Measurements from ENCODE around the gene HIRA. TPM values are rescaled to one million over a fixed set of nuclear protein-coding genes. Genes with fewer than 3 reads are reported as not detected.

The HIRA gene, protein sequence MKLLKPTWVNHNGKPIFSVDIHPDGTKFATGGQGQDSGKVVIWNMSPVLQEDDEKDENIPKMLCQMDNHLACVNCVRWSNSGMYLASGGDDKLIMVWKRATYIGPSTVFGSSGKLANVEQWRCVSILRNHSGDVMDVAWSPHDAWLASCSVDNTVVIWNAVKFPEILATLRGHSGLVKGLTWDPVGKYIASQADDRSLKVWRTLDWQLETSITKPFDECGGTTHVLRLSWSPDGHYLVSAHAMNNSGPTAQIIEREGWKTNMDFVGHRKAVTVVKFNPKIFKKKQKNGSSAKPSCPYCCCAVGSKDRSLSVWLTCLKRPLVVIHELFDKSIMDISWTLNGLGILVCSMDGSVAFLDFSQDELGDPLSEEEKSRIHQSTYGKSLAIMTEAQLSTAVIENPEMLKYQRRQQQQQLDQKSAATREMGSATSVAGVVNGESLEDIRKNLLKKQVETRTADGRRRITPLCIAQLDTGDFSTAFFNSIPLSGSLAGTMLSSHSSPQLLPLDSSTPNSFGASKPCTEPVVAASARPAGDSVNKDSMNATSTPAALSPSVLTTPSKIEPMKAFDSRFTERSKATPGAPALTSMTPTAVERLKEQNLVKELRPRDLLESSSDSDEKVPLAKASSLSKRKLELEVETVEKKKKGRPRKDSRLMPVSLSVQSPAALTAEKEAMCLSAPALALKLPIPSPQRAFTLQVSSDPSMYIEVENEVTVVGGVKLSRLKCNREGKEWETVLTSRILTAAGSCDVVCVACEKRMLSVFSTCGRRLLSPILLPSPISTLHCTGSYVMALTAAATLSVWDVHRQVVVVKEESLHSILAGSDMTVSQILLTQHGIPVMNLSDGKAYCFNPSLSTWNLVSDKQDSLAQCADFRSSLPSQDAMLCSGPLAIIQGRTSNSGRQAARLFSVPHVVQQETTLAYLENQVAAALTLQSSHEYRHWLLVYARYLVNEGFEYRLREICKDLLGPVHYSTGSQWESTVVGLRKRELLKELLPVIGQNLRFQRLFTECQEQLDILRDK
- total RNA-seq (2022; extraction: Qiagen RNA extraction), result 20.1 to 25.9 TPM (median 24.8 TPM) in 5 replicates

DNA sequence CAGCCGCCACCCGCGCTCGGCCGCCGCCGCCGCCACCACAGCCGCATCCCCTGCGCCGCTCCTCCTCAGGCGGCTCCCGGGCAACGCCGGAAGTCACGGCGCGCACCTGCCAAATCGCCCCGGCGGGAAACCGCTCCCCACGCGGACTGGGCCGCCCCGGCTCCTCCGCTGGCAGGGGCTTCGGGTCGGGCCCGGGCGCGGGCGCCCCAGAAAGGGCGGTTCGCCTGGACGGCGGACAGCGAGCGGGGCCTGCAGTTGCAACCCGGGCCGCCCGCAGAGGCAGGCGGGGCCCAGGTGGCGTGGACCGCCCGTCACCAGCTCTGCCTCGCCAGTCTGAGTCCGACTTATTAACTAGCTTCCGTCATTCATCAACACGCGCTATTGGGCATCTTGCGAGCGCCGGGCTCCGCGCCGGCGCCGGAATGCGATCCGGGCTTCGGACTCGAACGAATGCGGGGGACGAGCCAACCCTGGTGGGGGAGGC, at the start of gene HIRA:
TSS of gene HIRA (minus strand) at position 85 of the 484 bp plus-strand sequence. CDS start 257 bp downstream, outside the sequence.

DNA sequence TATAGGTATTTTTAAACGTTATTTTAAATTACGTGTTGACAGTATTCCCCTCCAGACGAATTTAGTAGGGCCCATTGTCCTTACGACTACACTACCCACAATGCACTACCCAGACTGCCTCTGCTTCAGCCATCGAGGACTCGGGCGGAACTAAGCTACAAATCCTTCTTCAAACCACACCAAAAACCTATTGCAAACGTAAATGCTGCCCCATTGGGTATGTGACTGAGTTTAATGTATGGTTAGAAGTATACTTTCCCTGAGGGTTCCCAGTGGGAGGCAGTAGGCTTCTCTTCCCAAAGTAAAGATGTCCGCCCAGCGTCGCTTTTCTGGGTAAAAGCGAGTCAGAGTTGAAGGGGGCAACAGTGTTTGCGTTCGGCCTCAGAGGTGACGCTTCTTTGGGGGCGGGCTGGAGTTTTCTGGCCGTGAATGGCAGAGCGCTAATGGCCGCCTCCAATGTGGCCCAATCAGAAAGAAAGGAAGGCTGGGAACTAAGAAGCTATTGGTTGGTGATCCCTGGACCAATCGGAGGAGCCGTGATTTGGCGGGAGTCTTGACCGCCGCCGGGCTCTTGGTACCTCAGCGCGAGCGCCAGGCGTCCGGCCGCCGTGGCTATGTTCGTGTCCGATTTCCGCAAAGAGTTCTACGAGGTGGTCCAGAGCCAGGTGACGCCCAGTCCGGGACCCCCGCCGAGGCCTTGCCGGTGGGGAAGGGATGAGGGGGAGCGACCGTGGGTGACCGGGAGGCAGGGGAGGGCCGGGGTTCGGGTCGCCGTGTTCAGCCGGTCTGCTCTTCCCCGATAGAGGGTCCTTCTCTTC, 48.0 kb upstream of the HIRA start, which contains the start of gene CDC45:
TSS of gene CDC45 (plus strand) at position 566 of the 818 bp plus-strand sequence. CDS start at position 615, 49 bp downstream.

DNA sequence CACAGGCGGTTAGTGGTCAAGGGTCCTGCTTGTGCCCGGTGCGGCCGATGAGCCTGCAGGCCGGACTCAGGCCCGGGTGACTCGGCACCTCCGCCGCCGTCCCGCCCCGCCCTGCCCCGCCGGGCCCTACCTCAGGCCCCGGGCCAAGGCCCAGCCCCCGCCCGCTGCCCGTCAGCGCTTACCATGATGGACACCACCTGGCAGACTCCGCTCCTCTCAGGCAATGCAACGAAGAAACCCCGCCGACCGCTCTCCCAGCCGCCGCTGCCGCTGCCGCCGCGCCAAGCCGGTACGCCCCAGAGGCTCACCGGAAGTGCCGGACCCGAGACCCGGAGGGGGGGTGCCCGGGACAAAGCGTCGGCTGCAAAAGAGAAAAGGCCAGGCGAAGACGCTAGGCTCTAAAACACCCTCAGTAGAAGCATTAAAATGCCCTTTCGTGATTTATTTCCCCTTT, 47.4 kb upstream of the HIRA start, which contains the start of gene UFD1:
TSS of gene UFD1 (minus strand) at position 293 of the 454 bp plus-strand sequence. CDS start at position 185, 108 bp downstream.

DNA sequence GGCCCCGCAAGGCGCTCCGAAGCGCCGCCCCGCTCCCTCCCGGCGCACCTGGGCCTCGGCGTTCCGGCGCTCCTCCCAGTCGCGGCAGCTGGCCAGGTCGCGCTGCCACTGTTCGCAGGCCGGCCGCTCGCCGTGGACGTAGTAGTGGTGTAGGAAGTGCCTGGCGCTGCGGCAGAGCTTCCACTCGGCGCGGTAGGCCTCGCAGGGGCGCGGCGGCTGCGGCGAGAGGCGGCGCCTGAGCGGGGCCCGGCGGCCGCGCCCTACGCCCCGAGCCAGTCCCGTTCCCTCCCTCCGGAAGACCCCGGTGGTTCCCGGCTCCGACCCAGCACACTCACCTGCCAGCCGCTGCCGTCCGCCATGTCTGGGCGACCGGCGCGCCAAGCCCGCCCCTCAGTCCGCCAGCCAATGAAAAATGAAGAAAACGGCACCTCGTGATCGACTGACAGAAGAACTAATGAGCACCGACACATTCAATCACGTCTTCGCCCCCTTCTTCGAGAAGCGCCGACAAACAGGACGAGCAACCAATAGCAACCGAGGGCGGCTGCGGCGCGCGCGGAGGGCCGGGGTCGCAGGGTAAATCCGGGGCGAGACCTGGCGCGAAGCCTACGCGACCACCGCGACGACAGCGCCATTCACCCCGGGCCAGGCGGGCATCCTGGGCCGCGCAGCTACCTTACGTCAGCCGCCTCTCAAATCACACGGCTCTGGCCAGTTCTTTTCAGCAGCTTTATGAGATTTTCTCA, 16.0 kb upstream of the HIRA start, which contains the start of gene C22orf39:
TSS of gene C22orf39 (minus strand) at position 382 of the 746 bp plus-strand sequence. CDS start at position 359, 23 bp downstream.

DNA sequence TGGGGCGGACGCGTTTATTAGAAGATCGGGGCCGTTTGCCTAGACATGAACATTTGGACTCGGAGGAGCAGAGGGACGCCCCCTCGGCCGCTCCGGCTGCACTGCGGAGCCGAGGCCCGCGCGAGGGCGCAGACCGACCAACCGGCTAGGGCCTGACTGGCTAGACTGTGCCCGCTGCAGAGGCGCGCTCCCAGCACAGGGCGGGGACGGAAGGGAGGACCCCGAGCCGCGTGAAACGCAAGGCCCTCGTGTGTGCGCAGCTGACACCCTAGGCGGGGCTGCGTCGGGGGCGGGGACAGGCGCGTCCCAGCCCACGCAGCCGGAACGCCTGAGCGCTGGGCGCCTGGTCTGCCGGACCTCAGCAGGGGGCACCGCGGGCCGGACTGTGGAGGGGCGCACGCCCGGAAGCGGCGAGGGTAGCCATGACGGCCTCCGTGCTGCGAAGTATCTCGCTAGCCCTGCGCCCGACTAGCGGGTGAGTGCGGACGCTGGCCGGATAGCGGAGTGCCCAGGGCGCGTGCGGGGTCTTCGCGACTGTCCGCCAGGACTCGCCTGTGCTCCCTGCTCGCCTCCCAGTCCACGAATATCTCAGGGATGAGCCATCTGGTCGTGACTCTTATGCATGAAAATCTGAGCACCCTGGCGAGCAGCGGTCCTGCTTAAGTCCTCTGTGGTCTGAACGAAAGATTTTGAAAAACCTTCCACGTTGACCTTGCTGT, 759 bp upstream of the HIRA start, which contains the start of gene MRPL40:
TSS of gene MRPL40 (plus strand) at position 413 of the 719 bp plus-strand sequence. CDS start at position 423, 10 bp downstream.

DNA sequence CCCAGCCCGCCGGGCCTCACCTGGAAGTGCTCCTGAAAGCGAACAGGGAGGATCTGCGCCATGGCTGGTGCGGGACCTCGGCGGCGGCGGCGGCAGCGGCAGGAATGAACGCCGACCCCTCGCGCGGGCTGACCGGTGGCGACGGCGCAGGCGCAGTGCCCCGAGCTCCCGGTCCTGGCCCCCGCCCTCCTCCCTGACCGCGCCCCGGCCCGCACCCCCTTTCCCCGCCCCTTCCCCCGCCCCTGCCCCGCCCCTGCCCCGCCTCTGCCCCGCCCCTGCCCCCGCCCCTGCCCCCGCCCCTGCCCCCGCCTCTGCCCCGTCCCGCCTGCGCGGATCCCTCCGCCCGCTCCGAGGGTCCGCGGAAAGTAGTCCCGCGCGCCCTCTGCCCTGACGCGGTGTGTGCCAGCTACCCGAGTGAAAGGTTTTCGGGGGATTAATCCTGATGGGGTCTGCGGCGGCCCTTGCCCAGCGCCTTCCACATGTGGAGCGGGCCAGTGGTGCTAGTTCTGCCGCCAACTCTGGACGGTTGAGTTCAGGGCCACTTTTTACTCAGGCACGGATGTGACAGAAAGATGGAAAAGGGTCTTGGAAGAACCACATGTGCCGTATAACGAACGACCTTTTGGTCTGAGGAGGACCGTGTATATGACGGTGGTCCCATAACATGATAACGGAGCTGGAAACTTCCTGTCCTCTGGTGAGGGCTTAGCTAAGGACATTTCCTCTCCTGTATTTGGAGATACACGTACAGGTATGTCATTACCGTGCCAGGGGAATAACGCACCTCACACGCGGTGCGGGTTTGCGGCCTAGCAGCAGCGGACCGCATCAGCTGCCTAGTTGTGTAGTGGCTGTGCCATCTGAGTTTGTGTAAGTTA, 139.7 kb downstream of the HIRA start, which contains the start of gene CLTCL1:
TSS of gene CLTCL1 (minus strand) at position 140 of the 878 bp plus-strand sequence. CDS start at position 62, 78 bp downstream.

Other genes with a start within 250 kb of the HIRA start
- gene CLTCL1, start 140.0 kb downstream of the HIRA start, total RNA-seq (2022; extraction: Qiagen RNA extraction), result 4.6 to 6.1 TPM (median 5.6 TPM) in 5 replicates
- 40.6 to 50.4 TPM (median 44.9 TPM) in 5 replicates for gene MRPL40, start 812 bp upstream of the HIRA start, total RNA-seq (2022; extraction: Qiagen RNA extraction)
- gene C22orf39, start 16.0 kb upstream of the HIRA start, total RNA-seq (2022; extraction: Qiagen RNA extraction), result 13.2 to 15.8 TPM (median 15.4 TPM) in 5 replicates
- gene UFD1, start 47.5 kb upstream of the HIRA start, total RNA-seq (2022; extraction: Qiagen RNA extraction), result 92.8 to 101 TPM (median 98.1 TPM) in 5 replicates
- gene CDC45, start 48.2 kb upstream of the HIRA start, total RNA-seq (2022; extraction: Qiagen RNA extraction), result 23.9 to 27.7 TPM (median 24.8 TPM) in 5 replicates
- not detected in 5 replicates for gene CLDN5, start 92.7 kb upstream of the HIRA start, total RNA-seq (2022; extraction: Qiagen RNA extraction)

Data from A549 treated with CORT108297 at 1 μM for 4 hours (cell line).